HG03342 (cell line): ENCODE data around the gene SLC7A4.
"Not testable (repeated sequence)": the region's sequence is repeated elsewhere in the genome, so short reads cannot be mapped to it uniquely, and the experiment has no call there.

Experiments
- ATAC-seq: cut with Tn5 transposase; IDR thresholded peaks from one replicate; pipeline ENCODE4 v1.9.1; 2021; ENCODE audit warnings: mild to moderate bottlenecking, moderate library complexity; ENCODE audit not compliant: unreplicated experiment

Gene SLC7A4

GRCh38 chr22:21043860-21044535 is 11.6 kb upstream of the SLC7A4 start:
- no peak for ATAC-seq

- no peak for ATAC-seq
Measured at GRCh38 chr22:21042978-21043859, 10.9 kb upstream of the SLC7A4 start.

DNA sequence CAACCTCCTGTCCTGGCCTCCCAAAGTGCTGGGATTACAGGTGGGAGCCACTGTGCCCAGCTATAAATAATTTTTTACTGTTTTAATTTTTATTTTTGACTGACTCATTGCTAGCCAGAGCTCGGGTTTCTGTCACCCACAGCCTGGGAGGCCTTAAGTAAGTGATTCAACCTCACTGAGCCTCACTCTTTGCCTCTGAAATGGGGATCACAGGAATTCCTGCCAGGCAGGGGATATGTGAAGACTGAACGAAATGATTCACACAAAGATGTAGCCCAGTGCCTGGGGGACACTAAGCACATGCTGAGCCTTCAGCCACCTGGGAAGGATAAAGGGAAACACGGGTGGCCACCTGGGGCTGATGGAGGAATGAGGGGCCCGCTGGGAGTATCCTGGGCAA is 9.6 kb upstream of the SLC7A4 start:
- ATAC-seq: no peak

DNA sequence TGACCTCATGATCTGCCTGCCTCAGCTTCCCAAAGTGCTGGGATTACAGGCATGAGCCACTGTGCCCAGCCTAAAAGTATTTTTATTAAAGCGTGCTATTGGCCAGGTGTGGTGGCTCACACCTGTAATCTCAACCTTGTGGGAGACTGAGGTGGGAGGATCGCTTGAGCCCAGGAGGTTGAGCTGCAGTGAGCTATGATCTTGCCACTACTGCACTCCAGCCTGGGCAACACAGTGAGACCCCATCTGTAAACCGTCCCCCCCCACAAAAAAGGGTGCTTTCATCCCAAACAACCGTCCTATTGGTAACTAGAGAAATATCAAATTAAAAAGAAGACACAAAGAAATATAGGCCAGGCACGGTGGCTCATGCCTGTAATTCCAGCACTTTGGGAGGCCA is 6.8 kb upstream of the SLC7A4 start:
- ATAC-seq: not testable (repeated sequence)

DNA sequence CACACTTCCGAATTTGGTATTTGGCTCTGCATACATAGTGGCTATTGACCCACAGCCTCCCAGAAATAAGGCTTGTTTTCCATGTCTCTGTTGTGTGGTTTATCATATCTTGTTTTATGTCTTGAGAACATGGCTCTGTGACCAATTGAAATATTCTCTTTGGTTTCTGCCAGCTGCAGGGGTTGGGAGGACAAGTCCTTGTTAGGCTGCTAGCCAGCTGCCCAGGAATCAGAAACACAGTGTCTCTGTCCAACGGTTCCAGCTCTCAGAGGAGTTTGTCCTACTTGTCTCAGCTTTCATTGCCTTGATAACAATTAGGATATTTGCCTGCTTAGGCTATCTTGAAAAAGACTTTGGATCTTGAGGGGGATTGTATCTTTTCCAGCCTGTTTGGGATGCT is 6.0 kb upstream of the SLC7A4 start:
- ATAC-seq: no peak

DNA sequence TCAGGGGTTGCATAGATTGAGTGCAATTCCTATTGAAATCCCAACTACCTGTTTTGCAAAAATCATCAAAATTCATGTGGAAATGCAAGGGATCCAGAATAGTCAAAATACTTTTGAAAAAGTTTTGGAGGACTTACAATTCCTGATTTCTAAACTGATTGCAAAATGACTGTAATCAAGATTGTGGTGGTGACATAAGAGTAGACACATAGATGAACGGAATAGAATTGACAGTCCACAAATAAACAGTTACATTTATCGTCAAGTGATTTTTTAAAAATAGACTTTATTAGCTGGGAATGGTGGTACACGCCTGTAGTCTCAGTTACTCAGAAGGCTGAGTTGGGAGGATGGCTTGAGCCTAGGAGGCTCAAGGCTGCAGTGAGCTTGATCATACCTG is 2.6 kb upstream of the SLC7A4 start:
- ATAC-seq: no peak

DNA sequence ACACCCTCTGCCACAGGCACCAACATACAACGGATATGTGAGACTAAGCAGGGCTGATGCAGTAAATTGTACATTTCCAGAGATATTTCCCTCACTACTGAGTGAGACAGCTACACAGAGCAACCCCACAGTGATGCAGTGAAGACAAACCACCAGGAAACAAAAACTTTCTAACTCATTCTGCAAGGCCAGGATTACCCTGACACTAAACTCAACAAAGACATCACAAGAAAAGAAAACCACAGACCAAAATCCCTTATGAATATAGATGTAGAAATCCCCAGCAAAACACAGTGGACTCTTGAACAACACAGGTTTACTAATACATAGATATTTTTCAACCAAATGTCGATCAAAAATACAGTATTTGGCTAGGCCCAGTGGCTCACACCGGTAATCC is 1.5 kb upstream of the SLC7A4 start:
- no peak for ATAC-seq

GRCh38 chr22:21032868-21033688 is 717 bp upstream of the SLC7A4 start:
- ATAC-seq: no peak

DNA sequence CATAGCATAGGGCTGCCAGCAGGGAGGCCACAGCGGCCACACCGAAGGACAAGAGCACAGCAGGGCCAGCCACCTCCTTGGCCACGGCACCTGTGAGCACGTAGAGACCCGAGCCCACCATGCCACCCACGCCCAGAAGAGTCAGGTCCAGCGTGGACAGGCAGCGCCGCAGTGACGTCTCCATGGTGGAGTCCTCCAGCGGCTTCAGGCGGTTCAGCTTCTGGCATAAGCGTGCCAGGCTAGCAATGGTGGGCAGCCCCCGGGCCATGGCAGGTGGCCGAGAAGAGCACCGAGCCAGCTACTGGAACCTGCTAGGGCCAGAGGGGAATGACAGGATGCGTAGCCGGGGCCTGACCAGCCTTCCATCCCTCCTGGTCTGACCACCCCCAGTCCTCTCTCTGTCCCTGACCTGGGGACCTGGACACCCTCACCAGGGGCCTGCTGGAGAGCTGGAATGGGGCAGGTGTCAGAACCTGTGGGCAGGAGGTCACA is 770 bp downstream of the SLC7A4 start:
- ATAC-seq: no peak

DNA sequence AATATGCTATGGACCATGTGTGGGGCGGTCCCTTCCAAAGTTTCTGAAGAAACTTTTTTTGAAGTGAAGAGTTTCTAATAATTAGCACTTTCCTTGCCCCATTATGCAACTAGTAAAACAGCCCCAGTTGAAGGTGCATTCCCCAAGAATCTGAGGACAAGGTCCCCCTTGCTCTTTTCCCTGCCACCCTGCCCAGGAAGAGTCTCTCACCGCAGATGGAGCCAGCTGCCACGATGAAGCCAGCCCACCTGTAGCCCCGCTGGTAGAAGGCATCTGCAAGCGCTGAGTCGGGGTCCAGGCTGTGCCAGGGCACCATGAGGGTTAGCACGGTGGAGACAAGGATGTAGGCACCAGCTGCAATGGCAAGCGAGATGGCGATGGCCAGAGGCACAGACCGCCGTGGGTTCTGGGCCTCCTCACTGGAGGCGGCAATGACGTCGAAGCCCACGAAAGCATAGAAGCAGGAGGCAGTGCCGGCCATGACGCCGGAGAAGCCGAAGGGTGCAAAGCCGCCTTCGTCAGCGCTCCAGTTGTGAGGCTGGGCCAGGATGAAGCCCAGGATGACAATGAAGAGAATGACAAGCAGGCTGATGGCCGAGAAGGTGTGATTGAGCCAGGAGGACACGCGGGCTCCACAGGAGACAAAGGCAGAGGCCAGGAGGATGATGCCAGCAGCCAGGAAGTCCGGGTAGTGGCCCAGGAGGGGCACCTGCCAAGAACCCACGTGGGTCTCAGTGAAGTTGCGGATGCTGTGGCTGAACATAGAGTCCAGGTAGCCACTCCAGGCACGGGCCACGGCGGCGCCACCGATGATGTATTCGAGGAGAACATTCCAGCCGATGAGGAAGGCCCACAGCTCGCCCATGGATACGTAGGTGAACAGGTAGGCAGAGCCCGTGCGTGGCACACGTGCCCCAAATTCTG is 1.5 kb downstream of the SLC7A4 start:
- ATAC-seq: no peak

- ATAC-seq: no peak
Measured at GRCh38 chr22:21030032-21030431, 2.3 kb downstream of the SLC7A4 start.

- ATAC-seq: no peak
Measured at GRCh38 chr22:21029486-21030025, 2.8 kb downstream of the SLC7A4 start.

DNA sequence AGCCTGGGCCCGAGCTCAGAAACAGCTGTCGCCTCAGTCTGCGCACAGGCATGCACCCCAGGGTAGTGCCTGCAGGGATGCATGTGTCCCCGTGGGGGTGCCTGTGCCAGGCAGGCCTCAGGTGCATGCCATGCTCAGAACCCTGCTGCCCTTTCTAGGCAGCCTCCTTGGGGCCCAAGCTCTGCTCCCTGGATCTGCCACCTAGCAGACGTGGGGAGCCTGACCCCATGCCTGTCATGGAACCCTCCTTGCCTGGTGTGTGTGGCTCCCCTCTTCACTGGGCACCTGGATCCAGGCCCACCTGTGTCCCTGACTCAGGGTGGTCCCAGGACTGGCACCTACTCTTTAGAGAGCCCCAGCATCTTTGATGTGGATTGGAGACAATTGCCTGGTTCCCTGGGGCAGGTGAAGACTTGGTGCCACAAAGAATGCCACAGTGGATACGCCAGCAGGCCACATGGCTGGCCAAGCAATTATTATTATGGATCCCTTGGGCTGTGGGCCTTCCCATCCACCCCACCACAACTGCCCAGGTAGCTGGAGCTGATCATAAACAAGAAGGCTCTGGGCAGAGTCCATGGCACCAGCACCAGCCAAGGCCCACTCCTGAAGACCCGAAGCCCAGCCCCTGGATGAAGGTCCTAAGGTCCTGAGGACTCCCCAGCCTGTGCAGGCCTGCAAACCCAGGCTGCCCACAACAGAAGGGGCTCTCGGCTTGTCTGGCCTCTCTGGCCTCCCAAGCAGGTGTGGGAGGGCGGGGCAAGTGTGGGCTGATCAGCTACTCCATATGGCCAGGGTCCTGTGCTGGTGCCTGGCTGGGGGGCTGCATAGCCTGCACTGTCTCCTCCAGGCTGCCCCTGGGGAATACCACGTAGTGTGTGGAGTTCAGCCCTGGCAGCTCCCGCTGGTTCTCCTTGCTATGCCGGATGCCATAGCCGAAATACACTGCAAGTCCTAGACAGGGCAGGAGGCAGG is 3.8 kb downstream of the SLC7A4 start:
- no peak for ATAC-seq

- no peak for ATAC-seq
Measured at GRCh38 chr22:21026783-21027692, 5.3 kb downstream of the SLC7A4 start.

- no peak for ATAC-seq
Measured at GRCh38 chr22:21025763-21026755, 6.3 kb downstream of the SLC7A4 start.

- ATAC-seq: no peak
Measured at GRCh38 chr22:21025266-21025665, 7.1 kb downstream of the SLC7A4 start.
